ENCODE measurements around the gene CCDC187. TPM values are rescaled to one million over a fixed set of nuclear protein-coding genes. Genes with fewer than 3 reads are reported as not detected.

The CCDC187 gene
- total and polyA plus RNA-seq, 2 of the 13 experiments (the other 11 are each of a cell fraction or from before 2014, with no cell fraction given) = 0.03 to 0.13 TPM

GRCh38 chr9:136245219-136246150 lies 58.4 kb downstream of the CCDC187 start, which contains the start of gene QSOX2 (continued):
- TF ChIP-seq ZNF253 (CRISPR knock-in tag; IDR thresholded peaks at IDR 0.05; ENCODE audit: borderline replicate concordance) (0 out of 2 replicates have a peak, but pooled peaks have one; percentile 32), RFX5 (IDR thresholded peaks at IDR 0.05; ENCODE audit: low read depth, low read length) (peak; percentile 60; the same call in 1 of the 2 replicates), ZNF550 (CRISPR knock-in tag; IDR thresholded peaks at IDR 0.05; ENCODE audit: borderline replicate concordance) (no peak), ZBTB10 (CRISPR knock-in tag; IDR thresholded peaks at IDR 0.05; ENCODE audit: borderline replicate concordance) (peak; percentile 77; the same call in 1 of the 2 replicates), ZUFSP (CRISPR knock-in tag; IDR thresholded peaks at IDR 0.05; ENCODE audit: borderline replicate concordance) (no peak), ZBTB49 (CRISPR knock-in tag; IDR thresholded peaks at IDR 0.05; ENCODE audit: borderline replicate concordance) (no peak), MAX (IDR thresholded peaks at IDR 0.05) (peak; percentile 93), ZNF570 (CRISPR knock-in tag; IDR thresholded peaks at IDR 0.05; ENCODE audit: borderline replicate concordance) (no peak), ZBTB40 (IDR thresholded peaks at IDR 0.05) (no peak), ZBTB40 (CRISPR knock-in tag; IDR thresholded peaks at IDR 0.05) (no peak)
